Measurements from ENCODE around the gene CHRNA1.

The CHRNA1 gene

DNA sequence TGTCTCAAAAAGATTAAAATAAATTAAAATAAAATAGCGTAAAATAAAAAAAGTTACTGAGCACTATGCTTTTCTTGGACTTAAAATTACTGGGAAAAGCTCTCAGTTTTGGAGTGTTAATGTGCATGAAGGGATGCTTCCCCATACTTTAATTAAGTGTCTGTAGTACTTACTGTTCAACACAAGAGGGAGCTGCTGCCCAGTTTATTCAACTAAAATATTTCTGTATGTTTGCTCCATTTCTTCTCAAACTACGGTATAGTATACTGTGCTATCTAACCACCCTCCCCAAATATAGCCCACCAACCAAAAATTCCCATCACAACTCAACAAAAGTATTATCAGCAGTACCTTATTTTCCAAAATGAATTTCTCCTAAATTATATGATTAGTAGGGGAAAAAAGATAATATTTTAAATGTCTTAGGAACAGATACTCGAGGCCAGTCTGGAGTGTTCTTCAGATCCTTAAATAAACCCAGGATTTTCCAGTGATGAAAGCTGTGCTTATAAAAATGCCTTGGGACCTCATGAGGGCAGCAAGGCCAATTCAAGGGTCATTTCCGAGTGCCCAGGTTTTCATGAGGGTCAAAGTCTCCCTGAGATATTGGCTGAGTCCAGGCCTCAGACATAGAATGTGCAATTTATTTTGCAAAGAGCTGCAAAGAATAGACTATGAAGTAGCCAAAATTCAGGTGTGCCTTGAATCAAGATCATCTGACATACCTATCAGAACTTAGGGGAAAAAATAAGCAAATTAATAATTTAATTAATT, 64.1 kb downstream of the CHRNA1 start:
- no peak for DNase-seq (ENCODE audit: low spot score)
- peak; percentile 85 for TF ChIP-seq CTCF (IDR thresholded peaks at IDR 0.05; ENCODE audit: poor library complexity, severe bottlenecking)

More for the DNA sequence above, 64.1 kb downstream of the CHRNA1 start:
- H3K27me3 ChIP-seq (ENCODE audit: insufficient read depth, poor library complexity, severe bottlenecking), result no peaks in the 10 kb centered on the region
- H3K4me1 ChIP-seq (ENCODE audit: insufficient read depth, poor library complexity, severe bottlenecking), result no peaks in the 10 kb centered on the region
- peak; percentile 66; the same call in 2 of the 3 replicates for ATAC-seq (ENCODE audit: low read depth)
- H3K27ac ChIP-seq (ENCODE audit: poor library complexity, severe bottlenecking), result no peak overlapping the region
- H3K36me3 ChIP-seq (ENCODE audit: low read depth), result no peaks in the 10 kb centered on the region
- no peak overlapping the region for H3K4me3 ChIP-seq (ENCODE audit: severe bottlenecking)
- no peaks in the 10 kb centered on the region for H3K9me3 ChIP-seq (ENCODE audit: severe bottlenecking)

All from RWPE2 (cell line).